ENCODE data around the gene DPP3.

The DPP3 gene

GRCh38 chr11:66465373-66466224 is 14.6 kb upstream of the DPP3 start:
- DNase-seq, result no peak

DNA sequence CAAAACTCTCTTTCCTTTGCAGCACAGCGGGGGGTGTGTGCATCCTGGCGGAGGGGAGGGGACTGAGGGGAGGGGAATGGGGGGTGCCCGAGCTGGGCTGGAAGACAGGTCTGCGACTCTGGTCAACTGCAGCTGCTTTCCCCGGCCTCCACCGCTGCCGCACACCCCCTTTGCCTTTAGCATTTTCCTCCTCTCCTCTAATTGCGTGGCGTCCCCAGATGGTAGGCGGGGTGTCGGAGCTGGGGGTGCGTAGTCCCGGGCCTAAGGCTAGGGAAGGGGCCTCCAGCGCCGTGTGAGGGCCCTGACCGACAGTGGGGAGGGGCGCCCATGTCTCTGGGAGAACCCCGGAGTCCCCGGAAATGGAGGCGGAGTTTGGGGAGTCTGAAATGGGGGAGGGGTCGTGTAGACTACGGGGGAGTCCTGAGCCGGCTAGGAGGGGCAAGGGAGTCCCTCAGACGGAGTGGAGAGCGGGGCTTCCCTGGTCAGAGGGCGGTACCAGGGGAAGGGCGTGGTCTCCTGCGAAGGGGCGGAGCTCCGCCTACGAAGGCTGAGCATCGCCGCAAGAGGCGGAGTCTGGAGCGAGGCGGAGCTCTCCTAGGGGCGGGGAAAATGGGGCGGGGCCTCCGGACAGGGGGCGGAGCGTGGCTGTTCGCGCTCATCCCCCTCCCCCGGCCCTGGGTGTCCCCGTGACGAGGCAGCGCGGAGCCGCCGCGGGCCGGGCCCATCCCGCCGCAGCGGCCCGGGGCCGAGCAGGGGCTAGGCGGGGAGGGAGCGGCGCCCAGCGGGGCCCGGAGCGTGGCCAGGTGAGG is 13.8 kb upstream of the DPP3 start, which contains the start of gene PELI3:
TSS of gene PELI3 (plus strand) at position 681 of the 809 bp plus-strand sequence. CDS start 1,224 bp downstream, outside the sequence.
- DNase-seq, result peak; percentile 90

DNA sequence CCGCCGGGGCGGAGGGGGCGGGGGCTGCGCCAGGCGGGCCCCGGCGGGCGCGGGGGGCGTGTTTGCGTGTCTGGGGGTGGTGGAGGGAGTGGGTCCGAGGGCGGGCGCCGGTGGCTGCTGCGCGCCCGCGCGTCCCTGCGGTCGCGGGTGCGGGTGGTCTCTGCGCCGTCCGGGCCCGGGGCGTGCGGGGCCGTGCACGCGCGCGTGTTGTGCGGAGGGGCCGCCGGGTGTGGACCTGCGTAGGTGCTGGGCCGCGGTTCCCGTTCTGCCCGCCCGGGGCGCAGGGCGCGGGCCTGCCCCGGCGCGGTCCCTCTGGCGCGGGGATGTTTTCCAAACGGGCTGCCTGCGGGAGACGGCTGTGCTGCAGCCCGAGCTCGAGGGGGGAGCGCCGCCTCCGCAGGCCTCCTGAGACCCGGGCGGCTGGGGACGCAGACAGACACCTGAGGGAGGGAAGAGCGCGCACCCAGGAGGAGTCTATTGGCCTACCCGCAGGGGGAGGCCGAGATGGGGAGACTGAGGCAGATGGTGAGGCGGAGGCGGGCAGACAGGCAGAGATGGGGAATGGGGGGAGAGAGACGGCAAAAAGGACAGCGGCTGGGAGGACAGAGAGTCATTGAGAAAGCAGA is 13.1 kb upstream of the DPP3 start:
- DNase-seq, result peak; percentile 50

DNA sequence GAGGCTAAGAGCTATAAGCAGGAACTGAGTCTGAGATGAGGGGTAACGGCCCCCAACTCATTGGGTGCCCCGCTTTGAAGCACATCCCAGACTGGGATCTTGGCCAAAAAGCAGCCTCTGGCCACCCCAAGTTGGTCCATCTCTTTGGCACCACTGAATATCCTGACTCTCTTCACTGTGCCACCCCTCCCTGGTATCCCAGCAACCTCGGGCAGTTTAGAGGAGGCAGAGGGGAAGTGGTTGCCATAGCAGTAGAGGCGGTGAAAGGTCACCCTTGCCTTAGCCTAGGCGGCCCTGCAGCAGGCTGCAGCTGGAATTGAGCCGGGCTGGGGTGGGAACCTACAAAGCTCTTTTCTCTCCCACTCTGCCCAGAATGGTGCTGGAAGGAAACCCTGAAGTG is 12.5 kb upstream of the DPP3 start:
- DNase-seq, result peak; percentile 7

DNA sequence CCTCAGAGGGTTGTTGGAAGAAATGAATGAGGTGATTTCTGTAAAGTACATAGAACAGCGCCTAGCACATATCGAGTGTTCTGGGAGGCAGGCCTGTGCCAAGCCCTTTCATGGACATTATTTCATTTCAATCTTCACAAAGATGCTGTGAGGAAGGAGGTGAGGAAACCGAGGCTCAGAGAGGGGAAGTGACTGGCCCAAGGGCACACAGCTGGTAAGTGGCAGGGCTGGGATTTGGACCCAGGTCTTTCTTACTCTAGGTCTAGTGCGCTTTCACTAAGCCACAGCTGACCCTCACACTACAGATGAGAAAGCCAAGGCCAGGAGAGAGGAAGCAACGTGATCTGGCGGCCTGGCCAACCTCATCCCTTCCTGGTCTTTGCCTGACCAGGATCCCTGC is 11.5 kb upstream of the DPP3 start:
- DNase-seq, result no peak

DNA sequence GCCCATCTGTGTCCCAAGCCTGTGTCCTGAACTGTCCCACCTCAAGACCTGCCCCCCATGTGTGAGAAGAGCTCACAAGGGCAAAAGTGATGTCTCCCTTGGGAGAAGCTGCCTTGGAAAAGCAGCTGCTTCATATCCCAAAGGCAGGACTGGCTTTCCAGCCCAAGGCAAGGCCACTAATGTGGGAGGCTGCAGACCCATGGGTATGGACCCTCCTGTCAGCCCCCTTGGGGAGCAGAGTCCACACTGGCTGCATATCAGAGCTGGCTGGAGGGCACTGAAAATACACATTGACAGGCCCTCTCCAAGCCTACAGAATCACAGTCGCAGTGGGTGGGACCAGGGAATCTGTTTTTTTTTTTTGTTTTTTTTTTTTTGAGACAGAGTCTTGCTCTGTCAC is 10.8 kb upstream of the DPP3 start:
- no peak for DNase-seq

DNA sequence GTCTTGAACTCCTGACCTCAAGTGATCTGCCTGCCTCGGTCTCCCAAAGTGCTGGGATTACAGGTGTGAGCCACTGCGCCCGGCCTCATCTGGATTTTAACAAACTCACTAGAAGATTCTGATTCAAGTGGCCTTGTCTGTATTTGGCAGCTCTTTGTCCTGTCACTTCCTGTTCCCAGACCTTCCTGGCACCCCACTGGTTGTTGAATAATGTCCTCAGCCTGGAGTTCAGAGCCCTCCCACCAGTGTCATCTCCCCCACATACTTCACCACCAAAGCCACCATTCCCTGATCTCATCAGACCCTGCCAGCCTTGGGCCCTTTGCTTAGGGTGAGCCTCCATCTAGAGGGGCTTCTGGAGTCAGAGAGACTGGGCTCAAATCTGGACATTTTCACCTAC is 10.2 kb upstream of the DPP3 start:
- no peak for DNase-seq

GRCh38 chr11:66471142-66471541 is 9.1 kb upstream of the DPP3 start:
- no peak for DNase-seq

DNA sequence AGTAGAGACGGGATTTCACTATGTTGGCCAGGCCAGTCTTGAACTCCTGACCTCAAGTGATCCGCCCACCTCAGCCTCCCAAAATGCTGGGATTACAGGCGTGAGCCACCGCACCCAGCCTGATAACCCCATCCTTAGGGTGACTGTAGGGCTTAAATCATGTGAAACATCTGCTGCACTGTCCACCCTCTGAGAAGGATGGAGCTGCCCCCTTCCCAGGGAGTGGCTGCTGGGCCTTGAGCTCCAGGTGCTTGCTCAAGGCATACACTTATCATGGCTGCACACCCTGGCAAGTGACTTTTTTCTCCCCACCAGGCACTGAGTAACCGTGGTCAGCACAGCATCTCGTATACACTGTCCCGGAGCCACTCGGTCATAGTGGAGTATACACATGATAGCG is 8.2 kb upstream of the DPP3 start:
- no peak for DNase-seq

GRCh38 chr11:66473167-66473566 is 7.1 kb upstream of the DPP3 start:
- no peak for DNase-seq

DNA sequence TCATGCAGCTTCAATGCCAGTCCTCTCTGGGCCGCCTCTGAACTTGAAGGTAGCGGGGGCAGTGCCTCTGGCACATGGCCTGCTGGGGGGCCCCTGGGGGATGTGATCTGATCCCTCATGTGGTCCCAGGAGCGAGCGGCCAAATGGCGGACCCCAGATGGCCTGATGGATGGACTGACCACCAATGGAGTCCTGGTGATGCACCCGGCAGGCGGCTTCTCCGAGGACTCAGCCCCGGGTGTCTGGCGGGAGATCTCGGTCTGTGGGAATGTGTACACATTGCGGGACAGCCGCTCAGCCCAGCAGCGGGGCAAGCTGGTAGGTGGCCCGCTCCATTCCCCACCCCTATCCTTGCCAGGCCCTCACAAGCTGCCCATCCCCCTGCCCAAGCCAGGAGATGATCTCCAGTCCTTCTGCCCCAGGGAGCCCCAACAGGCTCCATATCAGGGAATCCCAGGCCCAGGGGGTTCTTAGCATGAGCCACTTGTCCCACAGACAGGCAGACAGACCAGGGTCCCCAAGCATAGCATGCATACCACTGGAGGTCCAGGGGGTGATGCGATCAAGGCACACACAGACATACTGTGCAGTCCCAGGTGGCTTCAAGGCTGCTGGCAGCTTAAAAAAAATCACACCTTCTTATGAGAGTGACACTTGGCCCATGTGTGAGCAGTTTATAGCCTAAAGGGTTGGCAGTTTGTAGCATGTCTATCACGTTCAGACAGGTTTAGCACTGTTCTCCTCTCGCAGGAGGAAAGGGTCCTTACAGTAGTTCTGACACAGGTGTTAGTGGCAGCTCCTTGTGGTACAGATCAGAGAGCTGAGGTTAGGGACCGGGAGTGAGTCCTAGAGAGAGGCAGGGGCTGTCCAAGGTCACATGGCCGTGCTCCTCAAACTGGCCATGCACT is 6.4 kb upstream of the DPP3 start:
- DNase-seq, result no peak

DNA sequence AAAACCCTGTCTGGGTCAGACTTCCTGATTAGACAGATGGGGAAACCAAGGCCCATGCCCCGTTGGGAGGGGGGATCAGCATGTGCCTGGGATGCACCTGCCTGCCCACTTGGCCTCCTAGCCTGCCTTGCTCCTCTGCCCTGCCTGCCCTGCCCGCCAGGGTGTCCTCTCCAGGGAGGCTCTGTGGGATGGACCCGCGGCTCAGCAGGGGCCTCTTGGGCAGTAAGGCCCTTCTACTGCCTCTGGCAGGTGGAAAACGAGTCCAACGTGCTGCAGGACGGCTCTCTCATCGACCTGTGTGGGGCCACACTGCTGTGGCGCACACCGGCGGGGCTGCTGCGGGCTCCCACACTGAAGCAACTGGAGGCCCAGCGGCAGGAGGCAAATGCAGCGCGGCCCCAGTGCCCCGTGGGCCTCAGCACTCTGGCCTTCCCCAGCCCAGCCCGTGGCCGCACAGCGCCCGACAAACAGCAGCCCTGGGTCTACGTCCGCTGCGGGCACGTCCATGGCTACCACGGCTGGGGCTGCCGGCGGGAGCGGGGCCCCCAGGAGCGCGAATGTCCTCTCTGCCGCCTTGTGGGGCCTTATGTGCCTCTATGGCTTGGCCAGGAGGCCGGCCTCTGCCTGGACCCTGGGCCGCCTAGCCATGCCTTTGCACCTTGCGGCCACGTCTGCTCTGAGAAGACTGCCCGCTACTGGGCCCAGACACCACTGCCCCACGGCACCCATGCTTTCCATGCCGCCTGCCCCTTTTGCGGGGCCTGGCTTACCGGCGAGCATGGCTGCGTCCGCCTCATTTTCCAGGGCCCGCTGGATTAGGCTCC is 4.7 kb upstream of the DPP3 start:
- no peak for DNase-seq

GRCh38 chr11:66476173-66476840 is 3.9 kb upstream of the DPP3 start:
- no peak for DNase-seq

DNA sequence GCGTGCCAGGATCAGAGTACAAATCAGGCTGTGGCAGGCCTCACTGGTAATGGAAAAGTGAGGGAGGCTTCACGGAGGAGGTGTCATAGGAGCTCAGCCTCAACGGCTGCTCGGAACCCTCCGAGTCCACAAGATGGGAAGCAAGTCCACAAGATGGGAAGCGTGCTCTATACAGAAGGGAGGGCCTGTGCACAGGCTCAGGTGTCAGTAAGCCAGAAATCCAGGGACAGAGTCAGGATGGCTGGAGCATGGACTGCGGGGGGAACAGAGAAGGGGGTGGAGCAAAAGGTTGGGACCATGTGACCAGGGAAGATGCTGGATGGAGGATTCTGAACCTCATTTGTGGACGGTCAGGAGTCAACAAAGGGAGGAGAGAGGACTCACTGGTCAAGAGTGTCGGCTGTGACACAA is 3.4 kb upstream of the DPP3 start:
- no peak for DNase-seq

DNA sequence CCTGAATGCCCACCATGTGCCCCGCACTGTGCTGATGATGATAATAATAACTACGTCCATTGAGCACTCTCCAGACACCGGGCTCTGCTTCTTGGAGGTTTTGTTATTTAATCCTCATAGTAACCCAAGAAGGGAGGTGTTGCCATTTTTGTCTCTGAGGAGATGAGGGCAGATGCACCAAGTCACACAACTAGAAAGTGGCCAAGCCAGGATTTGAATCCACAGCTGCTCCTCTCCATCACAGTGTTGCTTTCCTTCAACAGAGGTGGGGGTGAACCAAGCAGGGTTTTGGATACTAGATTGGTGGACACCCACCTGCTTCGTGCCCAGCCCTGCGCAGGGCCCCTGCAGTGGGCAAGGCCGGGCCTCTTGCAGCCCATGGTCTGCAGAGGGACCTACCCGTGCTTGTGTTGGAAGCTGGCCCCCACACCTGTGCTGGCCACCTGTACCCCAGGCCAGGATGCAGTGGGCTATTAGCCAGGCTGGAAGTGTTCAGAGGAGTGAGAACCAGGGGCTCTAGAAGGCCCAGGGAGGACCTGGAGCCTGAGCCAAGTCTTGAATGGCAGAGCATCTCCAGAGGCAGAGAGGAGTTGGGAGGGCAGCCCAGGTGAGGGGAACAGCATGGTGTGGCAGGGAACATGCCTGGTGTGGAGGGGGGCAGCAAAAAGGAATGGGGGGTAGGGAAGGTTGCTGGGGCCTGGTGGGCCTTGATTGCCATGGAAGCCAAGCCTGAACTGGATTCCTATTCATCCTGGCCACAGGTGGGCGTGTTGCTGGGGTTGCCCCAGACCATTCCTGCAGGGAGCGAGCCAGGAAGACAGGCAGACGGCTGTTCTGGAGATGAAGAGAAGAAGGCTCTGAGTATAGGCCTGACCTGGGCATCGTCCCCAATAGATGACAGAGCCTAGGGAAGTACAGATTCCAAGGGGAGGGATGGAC is 2.7 kb upstream of the DPP3 start:
- no peak for DNase-seq

GRCh38 chr11:66478729-66479393 is 1.4 kb upstream of the DPP3 start:
- peak; percentile 8 for DNase-seq

- DNase-seq, result no peak
Observed at GRCh38 chr11:66479394-66480116, 679 bp upstream of the DPP3 start.

DNA sequence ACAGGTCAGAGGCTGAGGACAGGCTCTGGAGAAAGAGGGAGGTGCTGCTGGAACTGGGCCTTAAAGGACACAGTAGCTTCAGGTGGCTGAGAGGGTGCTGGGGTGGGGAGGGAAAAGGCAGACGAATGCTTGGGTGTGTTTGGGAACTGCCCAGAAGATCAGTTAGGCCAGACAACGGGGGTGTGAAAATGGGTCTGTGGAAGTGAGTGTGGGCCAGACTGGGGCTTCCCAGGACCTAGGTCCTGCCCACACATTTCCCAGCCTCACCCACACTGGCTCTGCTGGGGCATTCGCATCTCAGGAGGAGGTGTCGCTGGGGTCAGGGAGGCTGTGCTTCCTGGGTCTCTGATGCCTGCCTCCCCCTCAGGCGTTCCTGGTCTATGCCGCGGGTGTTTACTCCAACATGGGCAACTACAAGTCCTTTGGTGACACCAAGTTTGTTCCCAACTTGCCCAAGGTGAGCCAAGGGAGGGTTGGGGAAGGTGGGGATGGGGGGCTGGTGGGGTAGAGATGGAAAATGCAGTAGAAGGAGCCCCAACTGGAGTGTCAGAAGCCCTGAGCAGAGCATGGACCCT is 4.7 kb downstream of the DPP3 start:
- no peak for DNase-seq

Data from NCI-H774 (cell line).